Posterior cingulate gyrus (tissue), 11 donors: ENCODE results near the gene PTPRN2.
A peak's percentile ranks its signal among the peaks of the same experiment; 100 is the strongest.

ENCODE experiments used
- DNase-seq, 10 donors: peaks; one replicate each; pipeline versions ENCODE4 v3.0.0 to v3.0.0-alpha.2; 2020 to 2021; ENCODE audit warnings: mixed read lengths in 3 of 10
- intact Hi-C: fragments of 100-400 bp; cut with DNase I; formaldehyde crosslinking; loops from one replicate; pipeline ENCODE4 v1.15.1; 2023

Gene PTPRN2

DNA sequence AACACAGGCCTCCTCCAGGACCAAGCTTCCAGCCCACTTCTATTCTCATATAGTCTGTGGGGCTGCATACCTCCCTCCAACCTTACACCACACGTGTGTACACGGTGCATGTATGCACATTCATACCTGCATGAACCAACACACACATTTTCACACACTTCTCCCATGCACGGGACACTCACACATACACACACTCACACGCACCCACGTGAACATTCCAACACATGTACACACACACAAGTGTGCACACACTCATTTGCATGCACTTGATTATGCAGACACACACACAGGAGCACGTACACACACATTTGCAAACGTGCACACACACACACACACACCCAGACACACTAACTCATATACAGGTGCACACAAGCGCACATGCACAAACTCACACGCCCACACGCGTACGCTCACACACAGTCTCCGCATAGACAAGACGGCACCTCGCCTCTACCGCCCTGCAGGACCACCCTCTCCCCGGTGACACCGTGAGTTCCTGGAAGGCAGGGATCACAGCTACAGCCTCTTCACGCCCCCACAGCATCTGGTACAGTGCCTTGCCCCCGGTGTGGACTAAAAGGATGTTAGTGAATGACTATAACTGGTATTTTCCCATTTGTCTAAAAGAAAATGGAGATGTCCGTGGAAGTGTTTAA is 263.8 kb downstream of the PTPRN2 start:
- intact Hi-C loops, result loop anchor here (10.0 kb wide), 1 partner anchor 269 kb away; no protein-coding TSS in a partner anchor
- DNase-seq, result no peak

DNA sequence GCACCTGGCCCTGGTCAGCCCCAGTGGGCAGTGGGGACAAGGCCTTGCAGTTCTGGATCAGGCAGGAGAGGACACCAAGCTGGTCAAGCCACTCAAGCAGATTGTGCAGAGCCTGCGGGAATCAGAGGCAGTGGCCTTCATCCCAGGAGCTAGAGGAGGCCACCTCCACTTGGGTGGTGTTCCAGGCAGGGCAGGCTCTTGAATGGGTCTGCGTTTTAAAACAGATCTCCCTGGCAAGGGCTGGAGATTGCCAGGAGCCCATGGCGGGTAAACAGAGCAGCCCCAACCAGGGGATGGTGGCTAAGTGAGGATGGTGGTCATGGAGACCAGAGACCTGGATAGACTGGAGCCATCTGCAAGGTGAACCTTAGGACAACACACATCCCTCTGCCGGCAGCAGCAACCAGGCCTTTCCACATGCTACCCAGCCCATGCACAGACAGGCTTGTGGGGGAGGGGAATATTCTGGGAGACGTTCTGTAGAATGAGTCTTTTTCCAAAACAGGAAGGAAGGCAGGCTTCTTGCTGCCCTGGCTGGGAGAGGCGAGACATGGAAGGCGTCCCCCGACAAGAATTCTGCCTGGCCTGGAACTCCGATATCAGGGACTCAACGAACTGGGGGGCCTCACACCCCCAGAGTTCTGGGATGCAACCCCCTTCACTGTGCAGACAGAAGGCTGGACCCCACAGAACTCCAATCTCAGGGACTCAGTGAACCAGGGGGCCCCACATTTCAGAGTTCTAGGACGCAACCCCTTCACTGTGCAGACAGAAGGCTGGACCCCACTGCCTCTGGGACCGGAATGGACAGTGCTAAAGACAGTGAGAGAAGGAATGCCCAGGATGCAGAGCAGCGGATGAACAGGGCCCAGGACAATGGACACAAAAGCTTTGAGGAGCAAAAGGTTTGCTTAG is 264.8 kb downstream of the PTPRN2 start:
- DNase-seq, result no peak

DNA sequence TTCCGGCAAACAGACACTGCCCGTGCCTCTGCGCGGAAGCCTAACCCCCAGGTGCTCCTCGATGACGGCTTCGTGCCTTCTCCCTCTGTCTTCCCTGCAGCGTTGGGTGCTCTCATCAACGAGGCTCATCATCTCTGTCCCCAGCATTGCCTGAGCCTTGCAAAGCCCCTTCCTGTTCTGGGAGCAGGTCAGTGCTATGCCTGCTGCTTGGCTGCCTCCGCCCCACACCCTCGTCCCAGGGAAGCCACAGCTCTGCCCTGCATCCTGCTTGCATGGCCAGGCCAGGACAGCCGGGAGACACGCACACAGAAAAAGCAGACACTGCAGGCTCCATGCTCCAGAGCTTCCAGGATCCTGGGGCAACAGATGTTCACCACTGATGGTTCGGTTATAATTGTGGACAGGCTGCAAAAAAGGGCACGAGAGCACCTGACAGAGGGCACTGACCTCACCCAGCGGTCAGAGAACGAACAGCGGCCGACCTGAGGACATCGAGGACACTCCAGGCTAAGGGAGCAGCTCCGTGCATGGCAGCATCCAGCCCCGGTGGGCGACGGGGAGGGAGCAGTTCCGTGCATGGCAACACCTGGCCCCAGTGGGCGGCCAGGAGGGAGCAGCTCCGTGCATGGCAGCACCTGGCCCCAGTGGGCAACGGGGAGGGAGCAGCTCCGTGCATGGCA is 265.5 kb downstream of the PTPRN2 start:
- DNase-seq, result no peak
- intact Hi-C loops, result loop anchor here (10.0 kb wide), 1 partner anchor 267 kb away; no protein-coding TSS in a partner anchor

More for the DNA sequence above, 264.8 kb downstream of the PTPRN2 start:
- intact Hi-C loops, result loop anchor here (10.0 kb wide), 1 partner anchor 268 kb away; no protein-coding TSS in a partner anchor

DNA sequence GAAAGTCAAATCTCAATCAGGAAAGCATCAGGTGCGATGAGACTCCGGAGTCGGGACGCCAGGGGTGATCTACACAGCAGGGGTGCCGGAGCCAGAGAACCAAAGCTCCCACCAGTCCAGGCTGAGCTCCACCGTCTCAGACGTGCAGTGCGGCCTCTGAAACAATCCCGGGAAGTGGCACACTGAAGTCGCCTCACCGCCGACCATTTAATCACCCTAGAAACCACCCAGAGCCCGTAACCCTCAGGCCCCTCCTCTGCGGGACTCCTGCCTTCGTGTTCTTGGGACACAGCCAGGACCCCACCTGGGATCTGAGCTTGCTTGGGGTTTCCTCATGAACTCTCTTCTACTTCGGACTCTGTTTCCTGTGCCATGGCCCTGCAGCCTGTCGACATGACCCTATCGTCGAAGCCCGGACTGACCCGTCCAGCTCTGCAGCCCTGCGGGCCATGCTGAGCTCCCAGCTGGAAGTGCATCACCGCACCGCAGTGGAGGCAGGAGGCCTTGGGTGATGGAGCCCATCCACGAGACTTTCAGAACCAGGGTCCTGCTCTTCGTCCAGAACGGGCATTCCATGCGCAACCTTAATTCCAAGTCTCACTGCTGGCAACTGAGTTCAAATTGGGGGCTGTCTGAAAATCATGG is 266.4 kb downstream of the PTPRN2 start:
- intact Hi-C loops, result loop anchor here (10.0 kb wide), 1 partner anchor 266 kb away; no protein-coding TSS in a partner anchor
- DNase-seq, result no peak

DNA sequence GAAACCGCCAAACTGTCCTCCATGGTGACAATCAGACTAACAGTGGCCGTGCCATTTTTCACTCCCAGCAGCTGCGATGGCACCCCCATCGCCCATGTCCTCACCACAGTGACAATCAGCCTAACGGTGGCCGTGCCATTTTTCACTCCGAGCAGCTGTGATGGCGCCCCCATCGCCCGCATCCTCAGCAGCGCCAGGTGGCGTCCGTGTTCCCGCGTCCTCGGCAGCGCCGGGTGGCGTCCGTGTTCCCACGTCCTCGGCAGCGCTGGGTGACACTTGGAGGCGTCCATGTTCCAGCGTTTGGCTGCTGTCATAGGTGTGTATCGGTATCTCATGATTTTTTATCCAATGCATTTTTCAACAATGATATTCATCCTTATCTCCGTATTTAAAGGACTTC is 267.3 kb downstream of the PTPRN2 start:
- no peak for DNase-seq
- intact Hi-C loops, result loop anchor here (10.0 kb wide), 1 partner anchor 266 kb away; no protein-coding TSS in a partner anchor

DNA sequence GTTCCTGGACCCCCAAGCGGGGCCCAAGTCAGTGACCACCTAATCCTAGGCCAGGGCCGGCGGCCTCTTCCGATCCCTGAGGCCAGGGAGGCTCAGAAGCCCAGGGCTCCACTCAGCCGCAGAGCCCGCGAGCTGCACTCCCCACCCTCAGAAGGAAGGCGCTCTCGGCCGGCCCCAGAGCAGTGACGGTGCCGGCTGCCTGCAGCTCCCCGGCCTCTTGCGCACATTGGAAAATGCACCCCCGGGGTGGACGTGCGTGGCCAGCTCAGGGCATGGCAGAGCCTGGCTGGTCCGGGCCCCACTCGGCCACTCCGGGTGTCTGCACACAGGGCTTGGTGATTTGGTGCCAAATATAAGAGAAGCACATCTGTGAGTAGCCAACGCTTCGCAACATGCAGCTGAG is 269.1 kb downstream of the PTPRN2 start:
- intact Hi-C loops, result no loop called here
- DNase-seq, result peak in 1 of 10 donors; percentile 80

DNA sequence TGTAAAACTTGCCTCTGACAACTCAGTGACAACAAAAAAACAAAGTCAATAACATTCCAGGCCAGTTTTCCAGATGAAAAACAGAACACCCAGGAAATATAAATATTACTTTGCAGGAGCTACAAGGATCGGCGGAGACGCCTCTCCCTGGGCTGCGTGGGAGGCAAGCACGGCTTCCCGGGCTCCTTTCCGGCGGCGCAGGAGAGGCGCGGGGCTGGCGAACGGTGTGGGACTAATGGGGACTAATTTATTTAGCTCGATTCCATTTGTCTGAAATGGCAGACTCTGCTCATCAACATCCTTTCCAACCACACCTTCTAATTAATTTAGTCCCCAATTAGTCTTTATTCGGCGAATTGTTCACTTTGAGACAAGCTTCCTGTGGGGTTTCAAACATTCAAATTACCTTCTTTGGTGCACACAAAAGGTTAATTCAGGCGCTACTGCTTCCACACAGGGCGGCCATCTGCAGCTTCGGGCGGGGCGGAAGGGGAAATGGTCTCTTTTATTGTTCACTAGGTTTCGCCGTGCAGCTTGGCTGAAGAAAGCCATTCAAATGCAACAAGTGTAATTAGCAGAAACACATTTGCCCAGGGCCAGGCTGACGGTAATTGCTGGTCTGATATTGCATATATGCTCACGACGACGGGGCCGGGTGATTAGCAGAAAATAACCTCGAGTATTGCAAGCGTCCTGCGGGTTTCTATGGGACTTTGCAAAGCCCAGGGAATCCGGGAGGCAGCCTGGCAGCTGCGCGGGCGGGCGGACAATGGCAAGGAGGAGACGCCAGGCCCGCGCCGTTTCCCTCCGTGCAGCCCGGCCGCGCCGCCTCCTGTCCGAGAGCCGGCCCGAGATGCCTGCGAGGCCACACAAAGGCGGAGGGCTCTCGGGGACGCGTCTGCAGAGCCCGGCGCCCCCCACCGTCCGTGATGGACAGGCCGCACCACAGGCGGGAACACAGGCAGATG is 270.1 kb downstream of the PTPRN2 start:
- peak in 7 of 10 donors; percentile 31 to 88 (median 47) for DNase-seq
- intact Hi-C loops, result no loop called here

DNA sequence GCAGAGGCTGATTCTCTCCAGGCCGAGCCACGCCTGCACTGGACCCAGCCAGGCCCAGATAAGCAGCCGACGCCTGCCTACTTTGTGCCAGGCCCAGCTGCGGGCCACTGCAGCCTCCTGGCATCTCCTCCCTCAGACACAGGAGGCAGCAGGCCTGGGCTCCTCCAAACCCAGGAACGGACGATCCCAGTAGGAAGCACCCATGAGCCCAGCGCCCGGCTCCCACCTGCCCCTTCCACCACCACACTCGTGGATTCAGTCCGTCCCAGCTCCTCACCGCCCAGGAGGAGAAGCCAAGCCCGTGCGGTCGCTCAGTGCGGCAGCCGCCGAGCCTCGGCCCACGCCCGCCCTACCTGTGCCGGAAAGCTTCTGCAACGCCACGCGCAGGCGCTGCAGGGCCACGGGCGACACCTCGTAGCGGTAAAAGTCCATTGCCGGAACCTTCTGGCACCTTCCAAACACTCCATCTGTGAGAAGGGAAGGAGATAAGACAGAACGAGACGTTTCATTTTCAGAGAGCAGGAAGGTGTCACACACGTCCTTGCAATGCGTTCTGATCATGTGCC is 271.1 kb downstream of the PTPRN2 start:
- intact Hi-C loops, result no loop called here
- no peak for DNase-seq

DNA sequence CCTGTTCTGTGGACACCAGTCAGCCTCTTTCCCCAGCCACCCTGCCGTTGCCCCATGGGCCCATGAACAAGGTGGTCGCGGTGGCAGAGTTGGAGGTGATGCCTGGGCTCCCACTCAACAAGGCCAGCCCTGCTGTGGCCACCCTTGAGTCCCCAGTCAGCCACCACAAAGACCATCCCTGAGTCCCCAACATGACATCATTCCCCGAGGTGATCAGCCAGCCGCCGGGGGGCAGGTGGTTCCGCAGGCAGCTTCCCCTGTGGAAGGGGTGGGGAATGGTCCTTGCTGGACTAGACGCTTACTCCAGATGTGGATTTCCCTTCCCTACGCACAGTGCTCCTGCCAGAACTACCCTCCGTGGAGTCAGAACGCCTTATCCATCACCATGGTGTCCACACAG is 271.7 kb downstream of the PTPRN2 start:
- DNase-seq, result no peak
- intact Hi-C loops, result no loop called here

DNA sequence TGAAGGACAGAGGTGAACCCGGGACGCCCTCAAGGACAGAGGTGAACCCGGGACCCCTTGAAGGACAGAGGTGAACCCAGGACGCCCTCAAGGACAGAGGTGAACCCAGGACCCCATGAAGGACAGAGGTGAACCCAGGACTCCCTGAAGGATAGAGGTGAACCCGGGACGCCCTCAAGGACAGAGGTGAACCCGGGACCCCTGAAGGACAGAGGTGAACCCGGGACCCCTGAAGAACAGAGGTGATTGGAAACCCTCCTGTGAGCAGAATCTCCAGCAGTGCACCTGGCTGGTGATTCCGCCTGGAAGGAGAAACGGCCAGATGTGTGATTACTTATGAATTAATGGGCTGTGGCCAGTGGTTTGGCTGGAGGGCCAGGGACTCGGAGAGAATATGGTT is 272.3 kb downstream of the PTPRN2 start:
- intact Hi-C loops, result no loop called here

DNA sequence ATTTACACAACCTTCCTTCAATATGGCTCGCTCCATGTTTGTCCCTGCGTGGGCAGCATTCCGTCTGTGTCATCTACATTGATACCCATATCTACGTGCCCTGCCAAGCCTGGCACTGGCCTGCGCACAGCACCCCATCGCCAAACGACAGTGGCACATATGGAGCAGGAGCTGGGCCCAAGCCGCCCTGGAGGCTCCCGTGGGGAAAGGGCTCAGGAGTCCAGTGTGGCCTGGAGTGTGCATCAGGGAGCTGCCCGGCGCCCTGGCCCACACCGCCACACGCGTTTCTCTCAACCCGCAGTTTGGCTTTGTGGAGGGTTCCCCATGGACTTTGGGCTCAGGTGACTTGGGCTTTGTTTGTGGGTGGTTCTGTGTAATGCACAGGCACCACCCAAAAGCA is 273.2 kb downstream of the PTPRN2 start:
- intact Hi-C loops, result no loop called here
- DNase-seq, result no peak

More for the DNA sequence above, 272.3 kb downstream of the PTPRN2 start:
- DNase-seq, result no peak

DNA sequence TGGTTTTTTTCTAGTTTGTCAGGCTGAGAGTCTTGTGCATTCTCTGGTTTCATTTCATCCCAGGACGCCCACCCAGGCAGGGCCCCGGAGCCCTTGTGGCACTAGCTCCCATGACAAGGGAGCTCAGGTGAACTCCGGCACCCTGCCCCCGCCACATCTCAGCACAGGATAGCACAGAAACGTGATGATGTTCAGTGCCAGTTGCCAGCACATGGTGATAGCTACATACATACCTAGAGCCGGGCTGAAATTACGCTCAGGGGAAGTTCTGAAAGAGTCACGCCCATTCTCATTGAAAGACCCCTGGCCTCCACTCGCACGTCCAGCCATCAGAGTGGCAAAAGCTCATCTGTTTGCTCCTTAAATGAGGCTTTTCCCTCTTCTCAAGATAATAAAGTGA is 273.7 kb downstream of the PTPRN2 start:
- DNase-seq, result no peak
- intact Hi-C loops, result no loop called here

DNA sequence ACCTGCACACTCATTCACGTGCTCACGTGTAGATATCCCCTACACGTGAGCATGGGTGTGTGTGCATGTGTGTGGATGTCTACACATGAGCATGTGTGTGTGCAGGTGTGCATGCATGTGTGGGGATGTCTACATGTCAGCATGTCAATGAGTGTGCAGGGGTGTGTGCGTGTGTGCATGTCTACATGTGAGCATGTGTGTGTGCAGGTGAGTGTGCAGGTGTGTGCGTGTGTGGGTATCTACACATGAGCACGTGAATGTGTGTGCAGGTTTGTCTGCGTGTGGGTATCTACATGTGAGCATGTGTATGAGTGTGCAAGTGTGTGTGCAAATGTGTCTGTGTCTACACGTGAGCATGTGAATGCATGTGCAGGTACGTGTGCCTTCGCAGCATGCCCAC is 274.8 kb downstream of the PTPRN2 start:
- intact Hi-C loops, result no loop called here
- no peak for DNase-seq

DNA sequence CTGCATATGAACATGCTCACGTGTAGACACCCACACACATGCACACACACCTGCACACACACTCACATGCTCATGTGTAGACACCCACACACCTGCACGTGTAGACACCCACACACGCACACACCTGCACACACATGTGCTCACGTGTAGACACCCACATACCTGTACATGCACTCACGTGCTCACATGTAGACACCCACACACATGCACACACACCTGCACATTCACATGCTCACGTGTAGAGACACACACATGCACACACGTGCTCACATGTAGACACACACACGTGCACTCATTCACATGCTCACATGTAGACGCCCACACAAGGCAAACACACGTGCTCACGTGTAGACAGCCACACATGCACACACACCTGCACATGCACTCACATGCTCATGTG is 275.8 kb downstream of the PTPRN2 start:
- no peak for DNase-seq
- intact Hi-C loops, result no loop called here

DNA sequence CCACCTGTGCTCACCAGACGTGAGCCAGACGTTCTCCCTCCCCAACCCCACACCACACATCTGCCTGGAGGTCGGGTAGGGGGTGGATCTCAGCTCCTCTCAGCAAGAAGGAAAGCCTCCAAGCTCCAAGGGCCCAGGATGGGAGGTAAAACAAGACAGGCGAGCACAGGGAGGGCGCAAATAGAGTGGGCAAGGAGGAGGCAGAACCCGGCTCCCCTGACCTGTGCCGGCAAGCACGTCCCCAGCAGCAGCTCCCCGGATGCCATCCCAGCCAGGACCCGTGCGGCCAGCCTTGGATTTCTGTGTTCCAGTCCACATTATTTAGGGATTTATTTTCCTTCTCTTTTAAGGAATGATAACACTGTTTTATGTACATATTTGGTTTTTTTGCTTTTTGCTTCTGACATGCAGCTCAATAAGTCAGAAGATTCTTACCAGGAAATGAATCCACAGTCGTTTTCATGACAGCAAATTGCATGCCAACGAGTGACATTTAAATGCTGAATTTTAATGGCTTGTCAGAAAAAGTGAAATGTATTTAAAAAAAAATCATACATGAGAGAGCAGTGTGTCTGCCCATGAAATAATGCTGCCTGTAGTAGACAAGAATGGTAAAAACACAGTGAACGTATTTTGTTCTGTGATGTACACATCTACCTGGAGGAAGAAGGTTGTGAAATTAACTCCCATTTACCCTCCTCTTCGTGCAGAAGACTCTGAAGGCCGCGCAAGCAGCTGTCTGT is 276.5 kb downstream of the PTPRN2 start:
- intact Hi-C loops, result no loop called here

DNA sequence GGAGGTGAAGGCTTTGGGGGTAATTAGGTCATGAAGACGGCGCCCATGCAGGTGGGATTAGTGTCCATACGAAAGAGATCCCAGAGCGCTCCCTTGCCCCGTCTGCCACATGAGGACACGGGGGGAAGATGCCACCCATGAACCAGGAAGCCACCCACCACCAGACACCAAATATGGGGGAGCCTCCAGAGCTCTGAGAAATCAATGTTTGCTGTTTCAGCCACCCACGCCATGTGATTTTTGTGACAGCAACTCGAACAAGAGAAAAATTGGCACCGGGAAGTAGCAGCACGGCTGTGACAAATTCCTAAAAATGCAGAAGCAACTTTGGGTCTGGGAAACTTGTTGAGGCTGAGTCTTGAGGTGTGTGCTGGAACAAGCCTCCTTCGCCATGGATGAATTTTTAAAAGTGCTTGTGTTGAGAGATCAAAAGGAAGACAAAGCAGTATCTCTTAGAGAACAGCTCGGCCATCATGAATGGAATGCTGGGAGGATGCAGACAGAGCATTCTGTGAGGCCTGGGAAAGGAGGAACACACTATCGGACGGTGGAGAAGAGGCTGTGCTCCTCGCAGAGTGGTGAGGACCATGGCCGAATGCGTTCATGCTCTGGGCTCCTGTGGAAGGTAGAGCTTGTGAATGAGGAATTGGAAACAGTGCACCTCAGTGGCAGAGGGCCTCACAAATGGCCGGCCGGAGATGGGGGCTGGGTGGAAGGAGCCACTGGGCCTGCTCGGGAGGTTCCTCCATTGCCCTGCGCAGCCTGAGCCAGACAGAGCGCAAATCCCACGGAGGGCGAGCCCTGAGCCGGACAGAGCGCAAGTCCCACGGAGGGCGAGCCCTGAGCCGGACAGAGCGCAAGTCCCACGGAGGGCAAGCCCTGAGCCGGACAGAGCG is 277.5 kb downstream of the PTPRN2 start:
- DNase-seq, result peak in 1 of 10 donors; percentile 65
- intact Hi-C loops, result no loop called here

More for the DNA sequence above, 276.5 kb downstream of the PTPRN2 start:
- DNase-seq, result no peak

DNA sequence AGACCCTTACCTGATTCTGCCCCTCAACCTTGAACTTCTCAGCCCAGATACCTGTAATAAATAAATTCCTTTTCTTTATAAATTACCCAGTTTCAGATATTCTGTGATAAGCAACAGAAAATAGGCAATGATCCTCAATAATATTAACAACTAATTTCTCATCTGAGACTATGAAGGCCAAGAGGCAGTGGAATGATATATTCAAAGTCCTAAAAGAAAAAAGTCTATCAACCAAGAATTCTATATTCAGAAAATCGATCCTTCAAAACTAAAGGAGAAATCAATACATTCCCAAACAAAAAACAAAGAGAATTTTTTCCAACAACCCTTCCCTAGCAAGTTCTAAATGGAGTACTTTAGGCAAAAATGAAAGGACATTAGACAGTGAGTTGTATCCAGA is 279.6 kb downstream of the PTPRN2 start:
- no peak for DNase-seq
- intact Hi-C loops, result no loop called here
